Stimulated activated CD8-positive, alpha-beta memory T cell treated with anti-CD3 and anti-CD28 coated beads, Interleukin-4, amount 100 ng/mL, for 1 hour (primary cell): ENCODE data around the gene ARSG.
"Not testable (repeated sequence)": the region's sequence is repeated elsewhere in the genome, so short reads cannot be mapped to it uniquely, and the experiment has no call there.

Experiments
- DNase-seq, 2 donors: peaks; one replicate each; pipeline ENCODE4 v3.0.0-alpha.2; 2020; ENCODE audit warnings: low read depth in 2 of 2, low spot score in 1 of 2

ARSG gene

GRCh38 chr17:68391561-68392268, 100.4 kb downstream of the ARSG start:
- no peak for DNase-seq

GRCh38 chr17:68394608-68395331, 103.5 kb downstream of the ARSG start:
- no peak for DNase-seq

GRCh38 chr17:68396226-68397107, 105.2 kb downstream of the ARSG start:
- DNase-seq = no peak

GRCh38 chr17:68397108-68397536, 105.8 kb downstream of the ARSG start:
- no peak for DNase-seq

GRCh38 chr17:68398691-68399637, 107.7 kb downstream of the ARSG start:
- DNase-seq = no peak

GRCh38 chr17:68399638-68400403, 108.5 kb downstream of the ARSG start:
- DNase-seq = no peak

- DNase-seq = no peak
Measured at GRCh38 chr17:68400404-68400735, 109.1 kb downstream of the ARSG start.

GRCh38 chr17:68401288-68401687, 110.0 kb downstream of the ARSG start:
- DNase-seq = no peak

- no peak for DNase-seq
Measured at GRCh38 chr17:68403122-68403521, 111.8 kb downstream of the ARSG start.

- DNase-seq = not testable (repeated sequence)
Measured at GRCh38 chr17:68403837-68404236, 112.5 kb downstream of the ARSG start.

- DNase-seq = not testable (repeated sequence)
Measured at GRCh38 chr17:68407656-68408055, 116.4 kb downstream of the ARSG start.

GRCh38 chr17:68413597-68414560, 122.6 kb downstream of the ARSG start:
- not testable (repeated sequence) for DNase-seq

- DNase-seq = not testable (repeated sequence)
Measured at GRCh38 chr17:68414901-68415300, 123.6 kb downstream of the ARSG start.

- DNase-seq = no peak
Measured at GRCh38 chr17:68417317-68417716, 126.0 kb downstream of the ARSG start.

- DNase-seq = no peak
Measured at GRCh38 chr17:68418876-68419275, 127.6 kb downstream of the ARSG start.

GRCh38 chr17:68420065-68420464, 128.8 kb downstream of the ARSG start:
- DNase-seq = no peak

GRCh38 chr17:68421486-68421885, 130.2 kb downstream of the ARSG start:
- DNase-seq = no peak

GRCh38 chr17:68422821-68423220, 131.5 kb downstream of the ARSG start:
- DNase-seq = no peak

GRCh38 chr17:68423251-68423650, 132.0 kb downstream of the ARSG start:
- no peak for DNase-seq
